Heart left ventricle (tissue), 16 donors: ENCODE measurements around the gene GPR157. TPM values are rescaled to one million over a fixed set of nuclear protein-coding genes. Genes with fewer than 3 reads are reported as not detected.

Experiments used
- ATAC-seq, 4 donors: fragments of 200-7000 bp; cut with Tn5 transposase; one replicate each; pipeline ENCODE4 v1.9.1; 2020 to 2022; ENCODE audit warnings: moderate library complexity in 4 of 4, mild to moderate bottlenecking in 3 of 4, moderate number of reproducible peaks in 1 of 4
- DNase-seq, 5 donors: peaks; one replicate each; pipeline ENCODE4 v3.0.0-alpha.2; 2020
- H3K27ac ChIP-seq, 12 donors: fragments of 200-600 bp; sonication (generic) in 4 of 12; one replicate each; pipeline versions ENCODE4 v1.5.0 to v1.8.0; 2016 to 2022; ENCODE audit warnings: mild to moderate bottlenecking in 2 of 12
- H3K27me3 ChIP-seq, 9 donors: fragments of 200-600 bp; sonication (generic) in 2 of 9; one replicate each; pipeline versions ENCODE4 v1.5.1 to v1.8.0; 2016 to 2022; ENCODE audit warnings: mild to moderate bottlenecking in 3 of 9
- H3K36me3 ChIP-seq, 9 donors: fragments of 200-600 bp; sonication (generic) in 2 of 9; one replicate each; pipeline versions ENCODE4 v1.5.0 to v1.8.0; 2018 to 2022; ENCODE audit warnings: mild to moderate bottlenecking in 2 of 9
- H3K4me1 ChIP-seq, 12 donors: fragments of 200-600 bp; sonication (generic) in 4 of 12; one replicate each; pipeline versions ENCODE4 v1.5.0 to v1.8.0; 2016 to 2022; ENCODE audit warnings: mild to moderate bottlenecking in 3 of 12
- H3K4me3 ChIP-seq, 12 donors: fragments of 200-600 bp; sonication (generic) in 4 of 12; one replicate each; pipeline versions ENCODE4 v1.5.0 to v1.8.0; 2017 to 2022; ENCODE audit warnings: mild to moderate bottlenecking in 9 of 12, moderate library complexity in 4 of 12
- H3K9me3 ChIP-seq, 12 donors: fragments of 200-600 bp; sonication (generic) in 4 of 12; one replicate each; pipeline versions ENCODE4 v1.5.0 to v1.8.0; 2016 to 2022; ENCODE audit warnings: mild to moderate bottlenecking in 1 of 12
- CTCF ChIP-seq, 12 donors: fragments of 200-600 bp; sonication (generic) in 4 of 12; IDR thresholded peaks; one replicate each; pipeline versions ENCODE4 v1.5.0 to v1.8.0; 2018 to 2022; ENCODE audit warnings: antibody characterized with exemption in 12 of 12, mild to moderate bottlenecking in 5 of 12
- POLR2A ChIP-seq, 2 donors: fragments of 450-650 bp; IDR thresholded peaks; one replicate each; pipeline ENCODE4 v1.6.1; 2017; ENCODE audit warnings: antibody characterized with exemption in 2 of 2, mild to moderate bottlenecking in 2 of 2, moderate library complexity in 2 of 2
- WGBS, 4 donors: extraction: QIAGEN DNeasy Blood & Tissue Kit in 2 of 4; methylation state at CpG; one replicate each; pipeline versions ENCODE4 v1.1.5 to v1.1.7; 2013 to 2018; 5-methylcytosine and 5-hydroxymethylcytosine counted together
- intact Hi-C, 10 donors: fragments of 100-400 bp; cut with DNase I; formaldehyde crosslinking; loops; one replicate each; pipeline versions ENCODE4 v1.11.1 to v1.14.2; 2022
- polyA plus RNA-seq, 2 donors: library from polyadenylated mRNA; stranded (reverse); fragments of 200-250 nt; gene quantifications; one replicate each; pipeline ENCODE4 v1.2.3, GENCODE V29; 2013
- total RNA-seq, 9 donors: library from RNA; depleted of rRNA in 2 of 9; stranded (reverse); fragments of >200 nt in 2 of 9; fragmentation: NEBNext Ultra II Directional in 3 of 9; extraction: Animal tissue kit (Norgen Biotek cat#: 25700) in 3 of 9; gene quantifications; one replicate each; pipeline versions ENCODE4 v1.1.0 to v1.2.4, GENCODE V29; 2016 to 2023
- donor health status: ischemic (EF 13 %, LVEDD 7.1; RV severe dilation, severe dysfunction).
- donor health status: healthy with polysubstance abuse.
- donor health status: DM: no; HTN: yes; CAD: no.
- donor health status: DM: no; HTN: no; CAD: no.
- donor health status: ischemic (EF 25% LVEDD 6.9; RV normal size, moderate dysfunction).
- donor health status: ischemic (EF 25% LVEDD 5.7; RV mildly dilated, moderate dysfunction).
- donor health status: healthy.
- donor health status: DM: yes; HTN: yes; CAD: no.
- donor health status: ischemic (EF 35%, LVEDD 5.7; RV mildly dilated, moderate dysfunction).
- donor health status: nonischemic (EF 11% LVEDD 7.7; RV severe dilation, severe dysfunction).
- donor health status: DM: yes; HTN: yes; CAD: no.
- donor health status: PGD.
- donor health status: ischemic (EF 29% LVEDD 5.4; RV normal size, mild dysfunction).
- donor health status: nonischemic (EF 23%, LVEDD 6.1; RV moderate dilation, normal function).

GPR157 gene
- total and polyA plus RNA-seq, 11 donors, result 9.2 to 41.8 (median 29.7) TPM

- H3K27ac ChIP-seq, result no peak overlapping the region
- no peak overlapping the region for H3K4me3 ChIP-seq
- no peaks in the 10 kb centered on the region for H3K36me3 ChIP-seq
- intact Hi-C loops, result loop anchor here in 2 of 10 donors (10.0 kb wide), 2 partner anchors 58 to 178 kb away; no protein-coding TSS in a partner anchor
- no peak for ATAC-seq
- WGBS, 4 donors, result 65 to 83% (median 75%) methylated on average over 6 of the region's 6 CpGs
- TF ChIP-seq POLR2A (IDR thresholded peaks at IDR 0.05) (no peak), CTCF (IDR thresholded peaks at IDR 0.05) (no peak)
- peaks cover 0 to 9% (median 2%) of the 10 kb centered on the region in 12 donors for H3K9me3 ChIP-seq
- no peak for DNase-seq
- no peaks in the 10 kb centered on the region for H3K27me3 ChIP-seq
- H3K4me1 ChIP-seq, result peaks cover 0 to 1% (median 0%) of the 10 kb centered on the region in 12 donors
Observed at GRCh38 chr1:9093091-9093490, 35.8 kb downstream of the GPR157 start.

- no peaks in the 10 kb centered on the region for H3K36me3 ChIP-seq
- no peak overlapping the region for H3K4me3 ChIP-seq
- no peak overlapping the region for H3K27ac ChIP-seq
- peaks cover 0 to 3% (median 0%) of the 10 kb centered on the region in 12 donors for H3K9me3 ChIP-seq
- DNase-seq, result no peak
- peaks cover 0 to 22% (median 11%) of the 10 kb centered on the region in 12 donors for H3K4me1 ChIP-seq
- WGBS, 4 donors, result 78 to 83% (median 81%) methylated on average over 4 of the region's 4 CpGs
- ATAC-seq, result no peak
- H3K27me3 ChIP-seq, result no peaks in the 10 kb centered on the region
- TF ChIP-seq POLR2A (IDR thresholded peaks at IDR 0.05), result no peak
- TF ChIP-seq CTCF (IDR thresholded peaks at IDR 0.05), result no peak
- intact Hi-C loops, result loop anchor here in 1 of 10 donors (10.0 kb wide), 1 partner anchor 54 kb away; no protein-coding TSS in a partner anchor
Observed at GRCh38 chr1:9088807-9089206, 40.1 kb downstream of the GPR157 start.

GRCh38 chr1:9087411-9088125 is 41.3 kb downstream of the GPR157 start:
- DNase-seq (no peak), ATAC-seq (no peak)

More at GRCh38 chr1:9087411-9088125, 41.3 kb downstream of the GPR157 start:
- intact Hi-C loops, result loop anchor here in 1 of 10 donors (10.0 kb wide), 1 partner anchor 53 kb away; no protein-coding TSS in a partner anchor
- H3K4me3 ChIP-seq, result no peak overlapping the region
- no peak for TF ChIP-seq CTCF (IDR thresholded peaks at IDR 0.05)
- TF ChIP-seq POLR2A (IDR thresholded peaks at IDR 0.05), result no peak
- peaks cover 0 to 32% (median 11%) of the 10 kb centered on the region in 12 donors for H3K4me1 ChIP-seq
- no peaks in the 10 kb centered on the region for H3K36me3 ChIP-seq
- no peak overlapping the region for H3K27ac ChIP-seq
- no peaks in the 10 kb centered on the region for H3K27me3 ChIP-seq
- 85 to 88% (median 87%) methylated on average over 12 of the region's 12 CpGs for WGBS, 4 donors
- H3K9me3 ChIP-seq, result peaks cover 0 to 3% (median 0%) of the 10 kb centered on the region in 12 donors
